Measurements from ENCODE around the gene TMEM147. TPM values are rescaled to one million over a fixed set of nuclear protein-coding genes. Genes with fewer than 3 reads are reported as not detected.

Gene TMEM147
- total RNA-seq, 1 donor from 2014 or later: 77.7 TPM

GRCh38 chr19:35529241-35530218 lies 15.9 kb upstream of the TMEM147 start:
- ATAC-seq: no peak
- peaks cover 72% of the 10 kb centered on the region for H3K27me3 ChIP-seq

GRCh38 chr19:35531291-35531690 lies 14.1 kb upstream of the TMEM147 start:
- intact Hi-C loops (cut with DNase I): no loop called here
- H3K27me3 ChIP-seq: peaks cover 62% of the 10 kb centered on the region

More at GRCh38 chr19:35529241-35530218, 15.9 kb upstream of the TMEM147 start:
- Histone ChIP-seq H3K4me3 (no peak overlapping the region), H3K4me1 (peaks cover 5% of the 10 kb centered on the region), H3K9me3 (no peaks in the 10 kb centered on the region), H3K27ac (no peak overlapping the region), H3K36me3 (no peaks in the 10 kb centered on the region)
- no peak for TF ChIP-seq CTCF (IDR thresholded peaks at IDR 0.05)
- DNase-seq: no peak
- intact Hi-C loops (cut with DNase I): no loop called here

GRCh38 chr19:35533201-35533821 lies 12.1 kb upstream of the TMEM147 start, which contains the start of gene GAPDHS:
Gene GAPDHS, plus strand, starts transcription at chr19:35533456. Its CDS starts 72 bp downstream, at chr19:35533528.
- intact Hi-C loops (cut with DNase I): no loop called here
- no peak for ATAC-seq
- H3K27me3 ChIP-seq: peaks cover 62% of the 10 kb centered on the region

More at GRCh38 chr19:35531291-35531690, 14.1 kb upstream of the TMEM147 start:
- ATAC-seq (no peak), DNase-seq (no peak)
- no peaks in the 10 kb centered on the region for H3K9me3 ChIP-seq
- no peak for TF ChIP-seq CTCF (IDR thresholded peaks at IDR 0.05)
- H3K4me1 ChIP-seq: peaks cover 5% of the 10 kb centered on the region
- H3K36me3 ChIP-seq: no peaks in the 10 kb centered on the region
- no peak overlapping the region for H3K4me3 ChIP-seq
- H3K27ac ChIP-seq: no peak overlapping the region

GRCh38 chr19:35533822-35534392 lies 11.5 kb upstream of the TMEM147 start:
- intact Hi-C loops (cut with DNase I): no loop called here
- peak; percentile 83 for ATAC-seq
- peaks cover 5% of the 10 kb centered on the region for H3K4me1 ChIP-seq
- peak; percentile 78 for DNase-seq
- no peak for TF ChIP-seq CTCF (IDR thresholded peaks at IDR 0.05)
- H3K36me3 ChIP-seq: no peaks in the 10 kb centered on the region
- no peak overlapping the region for H3K4me3 ChIP-seq
- no peaks in the 10 kb centered on the region for H3K9me3 ChIP-seq
- no peak overlapping the region for H3K27ac ChIP-seq
- peaks cover 57% of the 10 kb centered on the region for H3K27me3 ChIP-seq

More at GRCh38 chr19:35533201-35533821, 12.1 kb upstream of the TMEM147 start, which contains the start of gene GAPDHS:
- Histone ChIP-seq H3K4me1 (peaks cover 5% of the 10 kb centered on the region), H3K36me3 (no peaks in the 10 kb centered on the region), H3K4me3 (no peak within 1 kb of the TSS), H3K9me3 (no peaks in the 10 kb centered on the region), H3K27ac (no peak within 1 kb of the TSS)
- TF ChIP-seq CTCF (IDR thresholded peaks at IDR 0.05): no peak
- no peak for DNase-seq

GRCh38 chr19:35534803-35535480 lies 10.5 kb upstream of the TMEM147 start:
- H3K27me3 ChIP-seq: peaks cover 47% of the 10 kb centered on the region

More at GRCh38 chr19:35534803-35535480, 10.5 kb upstream of the TMEM147 start:
- intact Hi-C loops (cut with DNase I): no loop called here
- Histone ChIP-seq H3K27ac (no peak overlapping the region), H3K36me3 (no peaks in the 10 kb centered on the region), H3K4me1 (peaks cover 5% of the 10 kb centered on the region), H3K4me3 (no peak overlapping the region), H3K9me3 (no peaks in the 10 kb centered on the region)
- ATAC-seq: no peak
- TF ChIP-seq CTCF (IDR thresholded peaks at IDR 0.05): no peak
- DNase-seq: no peak

Measured in upper lobe of right lung (tissue), 1 donor.